ENCODE data around the gene ABHD1.
"Not testable (repeated sequence)": the region's sequence is repeated elsewhere in the genome, so short reads cannot be mapped to it uniquely, and the experiment has no call there.

ABHD1 gene

GRCh38 chr2:27111392-27112078 lies 12.1 kb upstream of the ABHD1 start:
- not testable (repeated sequence) for H3K27me3 ChIP-seq (replicated peaks); H3K4me3 ChIP-seq (ENCODE audit: low read depth, low read length); DNase-seq; H3K27ac ChIP-seq; H3K36me3 ChIP-seq (replicated peaks)
- in situ Hi-C loops (cut with HindIII; ENCODE audit: low pct_ligation_motif_present, low sequenced_read_pairs): loop anchor here (25.0 kb wide), 1 partner anchor 176 kb away; the partner anchor contains the start of genes DNAJC5G and TRIM54

GRCh38 chr2:27115519-27115918 lies 8.1 kb upstream of the ABHD1 start:
- no peak for TF ChIP-seq CTCF (IDR thresholded peaks at IDR 0.05; ENCODE audit: low read depth, low read length, missing control alignments)
- H3K27ac ChIP-seq: no peak overlapping the region
- in situ Hi-C loops (cut with HindIII; ENCODE audit: low pct_ligation_motif_present, low sequenced_read_pairs): loop anchor here (25.0 kb wide), 1 partner anchor 172 kb away; the partner anchor contains the start of genes DNAJC5G and TRIM54

GRCh38 chr2:27117995-27118524 lies 5.6 kb upstream of the ABHD1 start:
- in situ Hi-C loops (cut with HindIII; ENCODE audit: low pct_ligation_motif_present, low sequenced_read_pairs): loop anchor here (25.0 kb wide), 1 partner anchor 169 kb away; the partner anchor contains the start of genes DNAJC5G and TRIM54
- DNase-seq: no peak
- H3K36me3 ChIP-seq (replicated peaks): no peaks in the 10 kb centered on the region
- peak overlapping the region; percentile 48 for H3K4me3 ChIP-seq (ENCODE audit: low read depth, low read length)
- peaks cover 15% of the 10 kb centered on the region for H3K27me3 ChIP-seq (replicated peaks)
- TF ChIP-seq CTCF (IDR thresholded peaks at IDR 0.05; ENCODE audit: low read depth, low read length, missing control alignments): no peak
- H3K27ac ChIP-seq: no peak overlapping the region

More at GRCh38 chr2:27115519-27115918, 8.1 kb upstream of the ABHD1 start:
- DNase-seq: no peak
- peaks cover 13% of the 10 kb centered on the region for H3K27me3 ChIP-seq (replicated peaks)
- H3K36me3 ChIP-seq (replicated peaks): no peaks in the 10 kb centered on the region
- H3K4me3 ChIP-seq (ENCODE audit: low read depth, low read length): no peak overlapping the region

GRCh38 chr2:27118525-27119329 lies 4.9 kb upstream of the ABHD1 start, which contains the start of gene CGREF1:
Gene CGREF1 (minus strand): TSS chr2:27119128. CDS start chr2:27104366, 14,762 bp downstream.
- in situ Hi-C loops (cut with HindIII; ENCODE audit: low pct_ligation_motif_present, low sequenced_read_pairs): loop anchor here (25.0 kb wide), 1 partner anchor 169 kb away; the partner anchor contains the start of genes DNAJC5G and TRIM54
- Histone ChIP-seq H3K27ac (no peak within 1 kb of the TSS), H3K27me3 (replicated peaks) (peaks cover 15% of the 10 kb centered on the region), H3K4me3 (ENCODE audit: low read depth, low read length) (peak within 1 kb of the TSS; percentile 48), H3K36me3 (replicated peaks) (no peaks in the 10 kb centered on the region)
- no peak for DNase-seq
- no peak for TF ChIP-seq CTCF (IDR thresholded peaks at IDR 0.05; ENCODE audit: low read depth, low read length, missing control alignments)

- H3K27me3 ChIP-seq (replicated peaks): peaks cover 15% of the 10 kb centered on the region
- not testable (repeated sequence) for H3K27ac ChIP-seq, DNase-seq
These were observed 4.3 kb upstream of the ABHD1 start for GRCh38 chr2:27119330-27119670.

GRCh38 chr2:27121906-27122305 lies 1.7 kb upstream of the ABHD1 start:
- Histone ChIP-seq H3K36me3 (replicated peaks) (no peaks in the 10 kb centered on the region), H3K27me3 (replicated peaks) (peaks cover 15% of the 10 kb centered on the region), H3K27ac (no peak overlapping the region), H3K4me3 (ENCODE audit: low read depth, low read length) (no peak overlapping the region)
- no peak for TF ChIP-seq CTCF (IDR thresholded peaks at IDR 0.05; ENCODE audit: low read depth, low read length, missing control alignments)
- in situ Hi-C loops (cut with HindIII; ENCODE audit: low pct_ligation_motif_present, low sequenced_read_pairs): loop anchor here (25.0 kb wide), 1 partner anchor 165 kb away; the partner anchor contains the start of genes DNAJC5G and TRIM54
- no peak for DNase-seq

More at GRCh38 chr2:27119330-27119670, 4.3 kb upstream of the ABHD1 start:
- in situ Hi-C loops (cut with HindIII; ENCODE audit: low pct_ligation_motif_present, low sequenced_read_pairs): loop anchor here (25.0 kb wide), 1 partner anchor 168 kb away; the partner anchor contains the start of genes DNAJC5G and TRIM54
- not testable (repeated sequence) for H3K36me3 ChIP-seq (replicated peaks)
- peak overlapping the region; percentile 46 for H3K4me3 ChIP-seq (ENCODE audit: low read depth, low read length)
